Activated naive CD4-positive, alpha-beta T cell treated with anti-CD3 and anti-CD28 coated beads, Interleukin-2, amount 10 ng/mL, durations not matched to agents 7 days and 5 days (primary cell): Measurements from ENCODE around the gene NINJ2.
"Not testable (repeated sequence)": the region's sequence is repeated elsewhere in the genome, so short reads cannot be mapped to it uniquely, and the experiment has no call there.

ENCODE experiments used
- CTCF ChIA-PET: fragments of 350-600 bp; sonication (Branson Sonifier 250); formaldehyde crosslinking; loops from one replicate; lab custom pipeline; 2021; ENCODE audit warnings: antibody characterized with exemption; lab: Charles Lee
- DNase-seq: peaks from one replicate; pipeline ENCODE4 v3.0.0-alpha.2; 2020
- H3K27ac Mint-ChIP-seq: one replicate; pipeline ENCODE4 v1.8.0; 2021; ENCODE audit warnings: mild to moderate bottlenecking, moderate library complexity, mixed read lengths
- H3K27me3 Mint-ChIP-seq: one replicate; pipeline ENCODE4 v1.8.0; 2021; ENCODE audit warnings: mild to moderate bottlenecking, mixed read lengths
- H3K36me3 Mint-ChIP-seq: one replicate; pipeline ENCODE4 v1.8.0; 2021; ENCODE audit warnings: mixed read lengths
- H3K4me1 Mint-ChIP-seq: one replicate; pipeline ENCODE4 v1.8.0; 2021; ENCODE audit warnings: mixed read lengths
- H3K4me3 Mint-ChIP-seq: one replicate; pipeline ENCODE4 v1.8.0; 2021; ENCODE audit warnings: mild to moderate bottlenecking, moderate library complexity, mixed read lengths
- H3K9me3 Mint-ChIP-seq: one replicate; pipeline ENCODE4 v1.8.0; 2021; ENCODE audit warnings: mixed read lengths

The NINJ2 gene

GRCh38 chr12:577994-578747 is 85.1 kb downstream of the NINJ2 start:
- not testable (repeated sequence) for H3K27ac Mint-ChIP-seq, H3K36me3 Mint-ChIP-seq, H3K9me3 Mint-ChIP-seq, H3K4me3 Mint-ChIP-seq, DNase-seq
- H3K27me3 Mint-ChIP-seq: peaks cover 15% of the 10 kb centered on the region
- H3K4me1 Mint-ChIP-seq: peaks cover 30% of the 10 kb centered on the region
- CTCF ChIA-PET: interaction anchor here (0.7 to 4.8 kb wide), 4 partner anchors 9 to 237 kb away, joined by 3 to 74 read pairs (median 24); partner anchors contain the start of gene WNK1

GRCh38 chr12:576615-577110 is 86.6 kb downstream of the NINJ2 start:
- CTCF ChIA-PET: interaction anchor here (0.6 to 4.8 kb wide), 26 partner anchors 9 to 1025 kb away, joined by 3 to 74 read pairs (median 5); partner anchors contain the start of genes RAD52 and WNK1
- Mint-ChIP-seq H3K9me3 (peaks cover 2% of the 10 kb centered on the region), H3K4me1 (peaks cover 42% of the 10 kb centered on the region), H3K27ac (peak overlapping the region; percentile 47), H3K27me3 (peaks cover 15% of the 10 kb centered on the region), H3K36me3 (peaks cover 4% of the 10 kb centered on the region), H3K4me3 (no peak overlapping the region)
- no peak for DNase-seq

- peak; percentile 82 for DNase-seq
- Mint-ChIP-seq H3K4me3 (peak overlapping the region; percentile 24), H3K27me3 (peaks cover 15% of the 10 kb centered on the region), H3K4me1 (peaks cover 45% of the 10 kb centered on the region), H3K36me3 (peaks cover 4% of the 10 kb centered on the region), H3K27ac (peak overlapping the region; percentile 29), H3K9me3 (peaks cover 2% of the 10 kb centered on the region)
- CTCF ChIA-PET: interaction anchor here (0.6 to 4.8 kb wide), 33 partner anchors 10 to 1026 kb away, joined by 3 to 74 read pairs (median 4); partner anchors contain the start of genes RAD52 and WNK1
These were observed 87.2 kb downstream of the NINJ2 start for GRCh38 chr12:575948-576614.

GRCh38 chr12:575129-575502 is 88.1 kb downstream of the NINJ2 start:
- Mint-ChIP-seq H3K27ac (no peak overlapping the region), H3K4me1 (peaks cover 49% of the 10 kb centered on the region), H3K4me3 (no peak overlapping the region), H3K36me3 (peaks cover 4% of the 10 kb centered on the region), H3K27me3 (peaks cover 14% of the 10 kb centered on the region), H3K9me3 (peaks cover 2% of the 10 kb centered on the region)
- no peak for DNase-seq
- CTCF ChIA-PET: interaction anchor here (1.1 to 4.8 kb wide), 14 partner anchors 11 to 456 kb away, joined by 3 to 74 read pairs (median 6); partner anchors contain the start of genes RAD52 and WNK1

- peaks cover 52% of the 10 kb centered on the region for H3K4me1 Mint-ChIP-seq
- H3K36me3 Mint-ChIP-seq: peaks cover 4% of the 10 kb centered on the region
- H3K27ac Mint-ChIP-seq: no peak overlapping the region
- H3K27me3 Mint-ChIP-seq: peaks cover 12% of the 10 kb centered on the region
- no peak overlapping the region for H3K4me3 Mint-ChIP-seq
- peaks cover 2% of the 10 kb centered on the region for H3K9me3 Mint-ChIP-seq
- CTCF ChIA-PET: interaction anchor here (0.7 to 4.8 kb wide), 7 partner anchors 40 to 523 kb away, joined by 3 to 74 read pairs (median 12); partner anchors contain the start of gene WNK1
- no peak for DNase-seq
These were observed 88.6 kb downstream of the NINJ2 start for GRCh38 chr12:574475-575128.

GRCh38 chr12:573232-573631 is 90.0 kb downstream of the NINJ2 start:
- peaks cover 2% of the 10 kb centered on the region for H3K9me3 Mint-ChIP-seq
- CTCF ChIA-PET: interaction anchor here (0.7 to 7.6 kb wide), 2 partner anchors 77 to 242 kb away, joined by 3 to 72 read pairs; no protein-coding TSS in a partner anchor
- H3K36me3 Mint-ChIP-seq: peaks cover 9% of the 10 kb centered on the region
- no peak overlapping the region for H3K27ac Mint-ChIP-seq
- H3K4me3 Mint-ChIP-seq: no peak overlapping the region
- no peak for DNase-seq
- peaks cover 6% of the 10 kb centered on the region for H3K27me3 Mint-ChIP-seq
- peaks cover 66% of the 10 kb centered on the region for H3K4me1 Mint-ChIP-seq

- Mint-ChIP-seq H3K27me3 (peaks cover 3% of the 10 kb centered on the region), H3K27ac (peak overlapping the region; percentile 45), H3K9me3 (peaks cover 2% of the 10 kb centered on the region), H3K36me3 (peaks cover 11% of the 10 kb centered on the region), H3K4me3 (no peak overlapping the region), H3K4me1 (peaks cover 71% of the 10 kb centered on the region)
- CTCF ChIA-PET: interaction anchor here (0.7 to 7.6 kb wide), 5 partner anchors 78 to 246 kb away, joined by 3 to 72 read pairs (median 3); partner anchors contain the start of gene WNK1
- DNase-seq: no peak
These were observed 90.7 kb downstream of the NINJ2 start for GRCh38 chr12:572532-572899.

GRCh38 chr12:571795-572531 is 91.3 kb downstream of the NINJ2 start:
- Mint-ChIP-seq H3K4me3 (no peak overlapping the region), H3K27ac (peak overlapping the region; percentile 45), H3K36me3 (peaks cover 12% of the 10 kb centered on the region), H3K27me3 (peaks cover 3% of the 10 kb centered on the region), H3K4me1 (peaks cover 76% of the 10 kb centered on the region), H3K9me3 (peaks cover 2% of the 10 kb centered on the region)
- CTCF ChIA-PET: interaction anchor here (0.6 to 7.6 kb wide), 7 partner anchors 24 to 551 kb away, joined by 3 to 72 read pairs (median 3); partner anchors contain the start of gene WNK1
- no peak for DNase-seq

- Mint-ChIP-seq H3K36me3 (peaks cover 16% of the 10 kb centered on the region), H3K27ac (peak overlapping the region; percentile 37), H3K4me1 (peaks cover 77% of the 10 kb centered on the region), H3K27me3 (peaks cover 3% of the 10 kb centered on the region), H3K9me3 (peaks cover 2% of the 10 kb centered on the region), H3K4me3 (peak overlapping the region; percentile 15)
- DNase-seq: no peak
- CTCF ChIA-PET: interaction anchor here (0.6 to 7.6 kb wide), 13 partner anchors 21 to 1012 kb away, joined by 3 to 72 read pairs (median 3); partner anchors contain the start of gene WNK1
These were observed 92.1 kb downstream of the NINJ2 start for GRCh38 chr12:570921-571794.

- Mint-ChIP-seq H3K36me3 (peaks cover 18% of the 10 kb centered on the region), H3K4me3 (no peak overlapping the region), H3K9me3 (peaks cover 2% of the 10 kb centered on the region), H3K4me1 (peaks cover 78% of the 10 kb centered on the region), H3K27me3 (peaks cover 3% of the 10 kb centered on the region), H3K27ac (no peak overlapping the region)
- CTCF ChIA-PET: interaction anchor here (0.6 to 7.6 kb wide), 17 partner anchors 17 to 1031 kb away, joined by 3 to 72 read pairs (median 3); partner anchors contain the start of gene RAD52
- DNase-seq: no peak
These were observed 92.8 kb downstream of the NINJ2 start for GRCh38 chr12:570435-570920.

GRCh38 chr12:569803-570434 is 93.3 kb downstream of the NINJ2 start:
- no peak overlapping the region for H3K27ac Mint-ChIP-seq
- CTCF ChIA-PET: interaction anchor here (0.6 to 7.6 kb wide), 20 partner anchors 9 to 1032 kb away, joined by 3 to 72 read pairs (median 3); partner anchors contain the start of gene RAD52
- peak overlapping the region; percentile 78 for H3K4me3 Mint-ChIP-seq
- DNase-seq: peak; percentile 90
- peaks cover 2% of the 10 kb centered on the region for H3K9me3 Mint-ChIP-seq
- peaks cover 78% of the 10 kb centered on the region for H3K4me1 Mint-ChIP-seq
- H3K36me3 Mint-ChIP-seq: peaks cover 22% of the 10 kb centered on the region
- peaks cover 3% of the 10 kb centered on the region for H3K27me3 Mint-ChIP-seq
